ENCODE data around the gene MAGT1.

DNA sequence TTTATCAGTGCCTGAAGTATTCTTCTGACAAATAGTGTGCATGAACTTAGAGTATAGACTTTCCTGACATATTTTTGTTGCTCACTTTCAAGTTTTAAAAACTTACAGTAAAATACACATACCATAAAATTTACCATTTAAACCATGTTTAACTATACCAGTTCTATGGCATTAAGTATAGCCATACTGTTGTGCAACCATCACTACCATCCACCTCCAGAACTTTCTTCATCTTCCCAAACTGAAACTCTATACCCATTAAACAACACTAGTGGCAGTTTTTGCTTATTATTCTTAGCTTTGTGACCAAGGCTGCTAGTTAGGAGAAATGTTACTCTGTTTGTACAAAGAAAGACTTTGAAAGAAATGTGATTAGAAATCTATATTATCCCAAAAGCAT, 41.1 kb upstream of the MAGT1 start:
- TF ChIP-seq, protein P1, sequence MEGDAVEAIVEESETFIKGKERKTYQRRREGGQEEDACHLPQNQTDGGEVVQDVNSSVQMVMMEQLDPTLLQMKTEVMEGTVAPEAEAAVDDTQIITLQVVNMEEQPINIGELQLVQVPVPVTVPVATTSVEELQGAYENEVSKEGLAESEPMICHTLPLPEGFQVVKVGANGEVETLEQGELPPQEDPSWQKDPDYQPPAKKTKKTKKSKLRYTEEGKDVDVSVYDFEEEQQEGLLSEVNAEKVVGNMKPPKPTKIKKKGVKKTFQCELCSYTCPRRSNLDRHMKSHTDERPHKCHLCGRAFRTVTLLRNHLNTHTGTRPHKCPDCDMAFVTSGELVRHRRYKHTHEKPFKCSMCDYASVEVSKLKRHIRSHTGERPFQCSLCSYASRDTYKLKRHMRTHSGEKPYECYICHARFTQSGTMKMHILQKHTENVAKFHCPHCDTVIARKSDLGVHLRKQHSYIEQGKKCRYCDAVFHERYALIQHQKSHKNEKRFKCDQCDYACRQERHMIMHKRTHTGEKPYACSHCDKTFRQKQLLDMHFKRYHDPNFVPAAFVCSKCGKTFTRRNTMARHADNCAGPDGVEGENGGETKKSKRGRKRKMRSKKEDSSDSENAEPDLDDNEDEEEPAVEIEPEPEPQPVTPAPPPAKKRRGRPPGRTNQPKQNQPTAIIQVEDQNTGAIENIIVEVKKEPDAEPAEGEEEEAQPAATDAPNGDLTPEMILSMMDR (optimal IDR thresholded peaks at IDR 0.05 in 1 of 3, IDR thresholded peaks at IDR 0.05 in 1 of 3, conservative IDR thresholded peaks at IDR 0.05 in 1 of 3; ENCODE audit: extremely low read depth in 1 of 3, insufficient read depth in 2 of 3, low read length in 3 of 3): no peak
- no peak for TF ChIP-seq EZH2 (IDR thresholded peaks at IDR 0.05; ENCODE audit: low read length)
